HFFc6 (cell line): Measurements from ENCODE around the gene ELAVL2. TPM values are rescaled to one million over a fixed set of nuclear protein-coding genes. Genes with fewer than 3 reads are reported as not detected.

Experiments
- DNase-seq: peaks from one replicate; pipeline ENCODE4 v3.0.0-alpha.2; 2018
- H3K27ac Mint-ChIP-seq: 2 replicates; pipeline ENCODE4 v1.8.0; 2020; ENCODE audit warnings: mild to moderate bottlenecking, mixed read lengths
- H3K27me3 Mint-ChIP-seq: 2 replicates; pipeline ENCODE4 v1.8.0; 2021; ENCODE audit warnings: mild to moderate bottlenecking, moderate library complexity, mixed read lengths; ENCODE audit not compliant: insufficient read depth
- H3K36me3 Mint-ChIP-seq: 2 replicates; pipeline ENCODE4 v1.8.0; 2021; ENCODE audit warnings: low read depth, mixed read lengths
- H3K4me1 Mint-ChIP-seq: 2 replicates; pipeline ENCODE4 v1.8.0; 2020; ENCODE audit warnings: low read depth, mixed read lengths
- H3K4me3 Mint-ChIP-seq: 2 replicates; pipeline ENCODE4 v1.8.0; 2020; ENCODE audit warnings: mild to moderate bottlenecking, moderate library complexity, mixed read lengths
- H3K9me3 Mint-ChIP-seq: 2 replicates; pipeline ENCODE4 v1.8.0; 2020; ENCODE audit warnings: mild to moderate bottlenecking, mixed read lengths
- CTCF ChIP-seq: fragments of 200-600 bp; sonication (generic); IDR thresholded peaks from 2 replicates; pipeline ENCODE4 v1.5.0; 2021; ENCODE audit warnings: antibody characterized with exemption, mild to moderate bottlenecking
- total RNA-seq, 6 experiments: library from RNA; stranded (reverse); fragmentation: NEBNext Ultra II Directional; extraction: Animal tissue kit (Norgen Biotek cat#: 25700); gene quantifications; 2 replicates in 1 of 6; 3 replicates in 5 of 6; pipeline ENCODE4 v1.2.3, GENCODE V29; 2021

ELAVL2 gene
- total RNA-seq, 6 experiments from 2014 or later = not detected

GRCh38 chr9:23707249-23707648 is 118.8 kb downstream of the ELAVL2 start:
- H3K4me1 Mint-ChIP-seq = no peaks in the 10 kb centered on the region
- no peak for DNase-seq
- no peak for TF ChIP-seq CTCF
- no peak overlapping the region for H3K4me3 Mint-ChIP-seq
- no peaks in the 10 kb centered on the region for H3K36me3 Mint-ChIP-seq
- peaks cover 7% of the 10 kb centered on the region for H3K9me3 Mint-ChIP-seq
- no peaks in the 10 kb centered on the region for H3K27me3 Mint-ChIP-seq
- no peak overlapping the region for H3K27ac Mint-ChIP-seq

GRCh38 chr9:23702311-23702922 is 123.6 kb downstream of the ELAVL2 start:
- H3K4me3 Mint-ChIP-seq = no peak overlapping the region
- H3K4me1 Mint-ChIP-seq = no peaks in the 10 kb centered on the region
- H3K36me3 Mint-ChIP-seq = no peaks in the 10 kb centered on the region
- no peak for DNase-seq
- H3K27me3 Mint-ChIP-seq = no peaks in the 10 kb centered on the region
- H3K9me3 Mint-ChIP-seq = peaks cover 13% of the 10 kb centered on the region
- no peak for TF ChIP-seq CTCF
- H3K27ac Mint-ChIP-seq = no peak overlapping the region

- Mint-ChIP-seq H3K4me3 (no peak overlapping the region), H3K27ac (no peak overlapping the region), H3K4me1 (no peaks in the 10 kb centered on the region), H3K27me3 (no peaks in the 10 kb centered on the region), H3K9me3 (peaks cover 10% of the 10 kb centered on the region), H3K36me3 (no peaks in the 10 kb centered on the region)
- no peak for TF ChIP-seq CTCF
- DNase-seq = no peak
Observed at GRCh38 chr9:23701291-23701690, 124.7 kb downstream of the ELAVL2 start.

- DNase-seq = no peak
- Mint-ChIP-seq H3K4me3 (no peak overlapping the region), H3K9me3 (peaks cover 16% of the 10 kb centered on the region), H3K4me1 (no peaks in the 10 kb centered on the region), H3K27ac (no peak overlapping the region), H3K27me3 (no peaks in the 10 kb centered on the region), H3K36me3 (no peaks in the 10 kb centered on the region)
- TF ChIP-seq CTCF = no peak
Observed at GRCh38 chr9:23700359-23700758, 125.7 kb downstream of the ELAVL2 start.

- H3K27ac Mint-ChIP-seq = no peak overlapping the region
- TF ChIP-seq CTCF = no peak
- no peaks in the 10 kb centered on the region for H3K36me3 Mint-ChIP-seq
- no peaks in the 10 kb centered on the region for H3K4me1 Mint-ChIP-seq
- H3K27me3 Mint-ChIP-seq = no peaks in the 10 kb centered on the region
- H3K9me3 Mint-ChIP-seq = peaks cover 31% of the 10 kb centered on the region
- DNase-seq = no peak
- no peak overlapping the region for H3K4me3 Mint-ChIP-seq
Observed at GRCh38 chr9:23698161-23698560, 127.9 kb downstream of the ELAVL2 start.

- no peak for DNase-seq
- Mint-ChIP-seq H3K4me1 (no peaks in the 10 kb centered on the region), H3K27me3 (no peaks in the 10 kb centered on the region), H3K4me3 (no peak overlapping the region), H3K27ac (no peak overlapping the region), H3K9me3 (peaks cover 26% of the 10 kb centered on the region), H3K36me3 (no peaks in the 10 kb centered on the region)
- no peak for TF ChIP-seq CTCF
Observed at GRCh38 chr9:23695572-23695971, 130.5 kb downstream of the ELAVL2 start.
